Bone marrow (tissue), 2 donors: ENCODE results near the gene SART1.
"Not testable (repeated sequence)": the region's sequence is repeated elsewhere in the genome, so short reads cannot be mapped to it uniquely, and the experiment has no call there.

Experiments
- DNase-seq, 2 donors: peaks; one replicate each; lab custom pipeline; 2025; lab: John Stamatoyannopoulos, UW

Gene SART1

DNA sequence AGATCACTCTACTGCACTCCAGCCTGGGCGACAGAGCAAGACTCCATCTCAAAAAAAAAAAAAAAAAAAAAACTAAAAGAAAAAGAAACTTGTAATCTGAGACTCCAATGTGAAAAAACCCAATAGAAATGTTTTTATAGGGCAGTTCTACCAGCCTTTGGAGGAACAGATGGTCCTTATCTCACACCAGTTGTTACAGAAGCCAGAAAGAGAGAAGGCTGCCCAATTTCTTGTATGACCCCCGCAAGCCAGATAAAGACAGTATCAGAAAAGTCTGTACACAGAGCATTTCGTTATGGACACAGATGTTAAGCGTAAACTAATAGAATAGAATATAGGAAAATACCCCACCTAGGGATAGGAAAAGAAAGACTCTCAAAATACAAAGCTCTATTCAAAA lies 27.5 kb upstream of the SART1 start:
- DNase-seq, result no peak

DNA sequence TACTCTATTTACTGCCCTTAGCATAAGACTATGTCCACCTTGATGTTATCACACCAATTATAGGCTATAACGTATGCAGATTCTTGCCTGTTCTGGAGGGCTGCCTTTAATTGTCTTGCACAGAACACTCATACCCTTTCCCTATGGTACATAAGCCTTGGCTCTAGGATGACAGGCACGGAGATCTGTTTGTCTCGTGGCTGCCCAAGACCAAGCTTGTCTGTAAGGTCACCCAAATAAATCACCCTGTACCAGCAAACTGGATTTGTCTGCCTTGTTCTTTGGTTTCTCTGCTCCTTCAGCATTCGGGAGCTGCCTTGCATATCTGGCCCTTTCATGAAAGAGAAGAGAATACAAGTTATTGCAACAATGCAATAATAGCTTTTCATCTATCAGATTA lies 23.8 kb upstream of the SART1 start:
- no peak for DNase-seq

DNA sequence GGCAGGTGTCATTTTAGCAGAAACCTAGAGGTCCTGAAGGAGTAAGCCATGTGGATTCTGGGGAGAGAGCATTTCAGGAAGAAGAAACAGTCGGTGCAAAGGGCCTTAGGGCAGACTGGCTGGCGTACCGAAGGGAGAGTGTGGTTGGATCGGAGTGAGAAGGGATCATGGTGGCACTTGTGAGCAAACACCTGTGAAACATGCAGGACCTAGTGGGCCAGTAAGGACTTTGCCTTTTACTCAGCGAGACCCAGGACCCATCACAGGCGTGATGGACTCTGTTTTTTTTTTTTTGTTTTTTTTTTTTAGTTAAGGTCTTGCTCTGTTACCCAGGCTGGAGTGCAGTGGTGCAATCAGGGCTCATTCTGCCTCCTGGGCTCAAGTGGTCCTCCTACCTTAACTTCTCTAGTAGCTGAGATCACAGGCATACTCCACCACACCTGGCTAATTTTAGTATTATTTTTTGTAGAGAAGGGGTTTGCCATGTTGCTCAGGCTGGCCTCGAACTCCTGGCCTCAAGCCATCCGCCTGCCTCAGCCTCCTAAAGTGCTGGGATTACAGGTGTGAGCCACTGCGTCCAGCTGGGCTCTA lies 19.7 kb upstream of the SART1 start:
- DNase-seq, result no peak

DNA sequence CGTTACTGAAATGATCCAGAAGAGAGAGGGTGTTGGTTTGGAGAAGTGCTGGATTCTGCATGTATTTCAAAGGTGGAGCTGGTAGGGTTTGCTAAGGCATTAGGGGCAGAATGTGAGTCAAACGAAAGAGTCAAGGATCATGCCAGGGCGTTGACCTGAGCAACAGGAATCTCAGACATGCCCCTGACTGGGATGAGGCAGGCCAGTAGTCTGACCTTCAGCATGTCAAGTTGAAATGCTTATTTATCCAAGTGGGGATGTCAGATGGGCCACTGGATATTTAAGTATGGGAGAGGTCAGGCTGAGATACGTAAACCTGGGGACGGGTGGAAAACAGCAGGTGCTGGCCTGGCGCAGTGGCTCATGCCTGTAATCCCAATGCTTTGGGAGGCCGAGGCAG lies 19.0 kb upstream of the SART1 start:
- no peak for DNase-seq

DNA sequence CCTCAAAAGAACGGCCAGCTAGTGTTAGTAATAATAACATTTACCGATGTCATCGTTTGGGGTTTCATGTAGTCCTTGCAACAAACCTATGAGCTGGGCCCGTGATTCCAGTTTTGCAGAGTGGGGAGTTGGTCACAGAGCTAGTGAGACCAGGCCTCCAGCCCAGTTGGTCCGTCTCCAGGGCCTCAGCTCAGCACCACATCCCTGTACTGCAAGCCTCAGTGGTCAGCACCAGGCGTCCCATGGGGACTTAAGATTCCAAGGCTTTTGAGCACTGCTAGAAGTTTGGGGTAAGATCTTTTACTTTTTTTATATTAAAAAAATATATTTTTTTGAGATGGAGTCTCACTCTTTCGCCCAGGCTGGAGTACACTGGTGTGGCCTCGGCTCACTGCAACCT lies 17.3 kb upstream of the SART1 start:
- DNase-seq, result no peak

DNA sequence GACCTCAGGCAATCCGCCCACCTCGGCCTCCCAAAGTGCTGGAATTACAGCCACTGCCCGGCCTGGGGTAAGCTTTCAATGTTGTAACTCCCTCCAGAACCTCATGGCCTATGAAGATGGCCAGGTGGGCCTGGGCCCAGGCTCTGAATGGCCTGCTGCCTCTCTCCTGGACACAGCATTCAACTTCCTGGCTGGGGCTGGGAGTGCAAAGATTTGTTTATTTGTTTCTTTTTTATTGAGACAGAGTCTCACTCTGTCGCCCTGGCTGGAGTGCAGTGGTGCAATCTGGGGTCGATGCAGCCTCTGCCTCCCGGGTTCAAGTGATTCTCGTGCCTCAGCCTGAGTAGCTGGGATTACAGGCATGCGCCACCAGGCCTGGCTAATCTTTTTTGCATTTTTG lies 16.8 kb upstream of the SART1 start:
- DNase-seq, result no peak

DNA sequence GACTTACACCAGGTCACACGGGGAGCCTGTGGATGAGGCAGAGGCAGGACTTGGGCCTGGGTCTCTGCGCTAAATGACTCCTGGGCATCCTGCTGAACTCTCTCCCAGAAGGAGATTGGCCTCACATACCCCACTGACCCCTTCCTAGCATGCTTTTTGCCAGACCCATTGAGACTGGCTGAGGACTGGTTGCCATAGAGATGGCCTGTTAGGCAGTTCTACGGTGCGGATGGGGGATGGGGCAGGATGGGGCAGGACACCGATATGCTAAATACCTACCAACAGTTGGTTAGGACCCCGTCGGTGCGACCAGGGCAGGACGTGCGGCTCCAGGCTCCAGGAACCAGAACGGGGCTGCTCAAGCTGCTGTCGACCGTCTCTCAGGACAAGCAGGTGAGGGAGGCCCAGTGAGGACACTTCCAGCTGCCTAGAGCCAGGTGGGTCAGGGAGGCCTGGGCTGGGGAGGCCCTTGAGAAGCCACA lies 16.1 kb upstream of the SART1 start, which contains the start of gene TSGA10IP:
TSGA10IP (plus strand) TSS at position 51 of the 482 bp plus-strand sequence; CDS start at position 247, 196 bp downstream.
- DNase-seq, result no peak

DNA sequence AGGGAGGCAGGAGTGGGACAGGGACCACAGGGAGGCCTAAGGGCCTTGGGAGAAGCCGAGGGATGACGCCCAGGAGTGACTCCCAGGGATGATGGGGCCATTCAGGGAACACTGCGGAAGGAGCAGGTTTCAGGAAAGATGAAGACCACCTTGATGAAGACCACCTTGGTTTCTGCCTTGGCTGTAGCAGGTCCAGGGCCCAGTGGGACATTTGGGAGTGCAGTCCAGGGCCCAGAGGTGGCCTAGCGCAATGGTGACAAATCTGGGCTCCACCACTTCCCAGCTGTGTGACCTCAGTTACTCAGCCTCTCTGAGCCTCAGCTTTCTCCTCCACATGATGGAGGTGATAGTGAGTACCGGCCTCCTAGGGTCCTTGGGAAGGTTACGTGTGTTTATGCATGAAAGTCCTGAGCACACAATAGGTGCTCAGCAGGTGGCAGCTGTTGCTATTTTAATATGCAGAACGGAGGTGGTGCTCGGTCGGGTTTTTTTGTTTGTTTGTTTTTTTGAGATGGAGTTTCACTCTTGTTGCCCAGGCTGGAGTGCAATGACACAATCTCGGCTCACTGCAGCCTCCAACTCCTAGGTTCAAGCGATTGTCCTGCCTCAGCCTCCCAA lies 15.5 kb upstream of the SART1 start:
- no peak for DNase-seq

DNA sequence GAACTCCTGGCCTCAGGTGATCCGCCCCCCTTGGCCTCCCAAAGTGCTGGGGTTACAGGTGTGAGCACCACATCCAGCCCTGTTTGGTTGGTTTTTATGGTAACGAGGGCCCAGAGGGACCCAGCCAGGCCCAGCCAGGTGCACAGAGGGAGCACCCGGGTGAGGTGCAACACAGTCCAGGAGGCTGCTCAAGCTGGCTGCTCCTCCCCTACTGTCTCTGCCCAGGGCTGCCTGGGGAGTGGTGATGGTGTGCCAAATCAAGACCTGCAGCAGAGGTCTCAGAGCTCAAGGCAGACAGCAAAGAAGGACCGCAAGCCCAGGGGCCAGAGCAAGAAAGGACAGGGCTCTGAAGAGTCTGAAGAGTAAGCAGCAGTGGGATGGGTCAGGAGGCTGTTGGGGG lies 14.9 kb upstream of the SART1 start:
- no peak for DNase-seq

DNA sequence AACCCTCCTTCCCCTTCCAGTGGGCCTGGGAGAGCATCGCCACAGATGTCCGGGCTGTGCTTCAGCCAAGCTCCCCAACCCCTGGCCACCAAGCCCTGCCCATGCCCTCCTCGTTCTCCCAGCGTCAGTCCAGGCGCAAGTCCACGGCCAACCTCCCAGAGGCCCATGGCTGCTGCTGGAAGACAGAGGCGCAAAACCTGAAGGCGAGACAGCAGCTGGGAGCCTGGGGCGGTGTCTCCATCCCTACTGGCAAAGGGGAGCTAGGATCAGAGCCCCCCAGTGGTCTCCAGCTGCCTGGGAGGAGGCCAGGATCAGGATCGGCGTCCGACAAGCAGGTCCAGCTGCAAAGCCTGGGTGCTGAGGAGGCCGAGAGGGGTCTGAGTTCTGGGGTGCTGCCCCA lies 14.4 kb upstream of the SART1 start:
- DNase-seq, result no peak

DNA sequence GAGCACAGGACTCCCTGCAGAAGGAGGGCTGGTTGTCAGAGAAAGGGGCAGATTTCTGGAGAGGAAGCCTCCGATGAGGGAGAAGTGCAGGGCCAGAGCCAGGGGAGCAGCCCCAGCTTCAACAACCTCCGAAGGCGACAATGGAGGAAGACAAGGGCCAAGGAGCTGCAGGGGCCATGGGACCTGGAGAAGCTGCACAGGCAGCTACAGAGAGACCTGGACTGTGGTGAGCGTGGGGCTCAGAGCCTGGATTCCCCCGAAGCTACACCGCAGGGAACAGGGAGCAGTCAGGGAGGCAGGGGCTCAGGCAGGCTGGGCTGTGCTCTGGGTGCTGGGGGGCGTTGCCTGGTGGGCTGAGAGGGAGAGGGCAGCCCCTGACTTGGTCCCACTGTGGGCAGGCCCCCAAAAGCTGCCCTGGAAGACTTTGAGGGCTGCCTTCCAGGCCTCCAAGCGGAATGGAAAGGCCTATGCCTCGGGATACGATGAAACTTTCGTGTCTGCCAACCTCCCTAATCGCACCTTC lies 13.9 kb upstream of the SART1 start:
- no peak for DNase-seq

DNA sequence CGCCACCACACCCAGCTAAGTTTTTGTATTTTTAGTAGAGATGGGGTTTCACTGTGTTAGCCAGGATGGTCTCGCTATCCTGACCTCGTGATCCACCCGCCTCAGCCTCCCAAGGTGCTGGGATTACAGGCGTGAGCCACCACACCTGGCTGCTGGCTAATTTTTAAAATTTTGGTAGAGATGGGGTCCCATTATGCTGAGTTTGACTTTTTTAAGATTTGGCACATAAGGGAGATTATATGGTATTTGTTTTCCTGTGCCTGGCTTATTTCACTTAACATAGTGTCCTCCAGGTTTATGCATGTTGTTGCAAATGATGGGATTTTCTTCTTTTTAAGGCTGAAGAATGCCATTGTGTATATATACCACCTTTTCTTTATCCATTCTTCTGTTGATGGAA lies 10.8 kb upstream of the SART1 start:
- DNase-seq, result not testable (repeated sequence)

DNA sequence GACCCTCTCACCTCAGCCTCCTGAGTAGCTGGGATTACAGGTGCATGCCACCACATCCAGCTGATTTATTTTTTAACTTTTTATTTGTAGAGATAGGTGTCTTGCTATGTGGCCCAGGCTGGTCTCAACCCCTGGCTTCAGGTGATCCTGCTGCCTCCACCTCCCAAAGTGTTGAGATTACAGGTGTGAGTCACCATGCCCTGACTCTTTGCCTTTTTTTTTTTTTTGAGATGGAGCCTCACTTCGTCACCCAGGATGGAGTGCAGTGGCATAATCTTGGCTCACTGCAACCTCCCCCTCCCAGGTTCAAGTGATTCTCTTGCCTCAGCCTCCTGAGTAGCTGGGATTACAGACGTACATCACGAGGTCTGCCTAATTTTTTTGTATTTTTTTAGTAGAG lies 9.9 kb upstream of the SART1 start:
- not testable (repeated sequence) for DNase-seq

DNA sequence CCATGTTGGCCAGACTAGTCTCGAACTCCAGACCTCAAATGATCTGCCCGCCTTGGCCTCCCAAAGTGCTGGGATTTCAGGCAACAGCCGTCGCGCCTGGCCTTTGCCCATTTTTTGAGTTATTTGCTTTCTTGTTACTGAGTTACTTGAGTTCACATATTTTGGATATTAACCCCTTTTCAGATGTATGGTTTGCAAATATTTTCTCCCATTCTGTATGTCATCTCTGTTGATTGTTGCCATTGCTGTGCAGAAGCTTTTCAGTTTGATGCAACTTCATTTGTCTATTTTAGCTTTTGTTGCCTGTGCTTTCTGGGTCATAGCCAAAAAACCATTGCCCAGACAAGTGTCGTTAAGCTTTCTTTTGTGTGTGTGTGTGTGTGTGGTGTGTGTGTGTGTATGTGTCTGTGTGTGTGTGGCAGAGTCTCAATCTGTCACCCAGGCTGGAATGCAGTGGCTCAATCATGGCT lies 9.4 kb upstream of the SART1 start:
- DNase-seq, result no peak

DNA sequence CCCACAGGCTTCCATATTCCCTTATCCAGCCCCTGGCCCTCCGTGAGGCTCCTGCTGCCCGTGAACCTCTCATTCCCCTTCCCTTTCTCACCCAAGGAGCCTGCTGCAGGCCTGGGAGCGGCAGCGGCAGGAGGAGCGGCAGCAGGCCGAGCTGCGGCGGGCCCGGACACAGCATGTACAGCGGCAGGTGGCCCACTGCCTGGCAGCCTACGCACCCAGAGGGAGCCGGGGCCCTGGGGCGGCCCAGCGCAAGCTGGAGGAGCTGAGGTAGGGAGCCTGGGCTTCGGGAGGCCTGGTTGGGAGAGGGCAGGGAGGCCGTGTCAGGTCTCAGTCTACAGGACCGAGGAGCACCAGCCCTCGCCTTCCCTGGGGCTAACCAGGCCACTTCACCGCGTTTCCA lies 8.1 kb upstream of the SART1 start:
- DNase-seq, result no peak

DNA sequence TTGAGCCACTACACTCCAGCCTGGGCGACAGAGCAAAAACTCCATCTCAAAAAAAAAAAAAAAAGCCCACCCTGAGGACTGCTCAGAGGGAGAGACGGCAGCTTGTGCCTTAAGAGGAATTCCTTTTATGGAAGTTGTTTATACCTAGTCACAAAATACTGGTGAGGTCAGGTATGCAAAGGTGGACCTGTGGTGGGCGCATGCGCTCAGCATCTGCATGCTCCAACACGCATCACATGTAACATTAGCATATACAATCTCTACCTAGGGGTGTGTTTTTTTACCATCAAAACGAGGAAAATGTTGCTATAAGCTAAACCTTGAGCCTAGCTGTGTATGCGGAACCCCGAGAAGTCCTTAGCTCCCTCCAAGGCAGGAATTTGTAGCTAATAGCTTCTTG lies 6.8 kb upstream of the SART1 start:
- DNase-seq, result no peak

DNA sequence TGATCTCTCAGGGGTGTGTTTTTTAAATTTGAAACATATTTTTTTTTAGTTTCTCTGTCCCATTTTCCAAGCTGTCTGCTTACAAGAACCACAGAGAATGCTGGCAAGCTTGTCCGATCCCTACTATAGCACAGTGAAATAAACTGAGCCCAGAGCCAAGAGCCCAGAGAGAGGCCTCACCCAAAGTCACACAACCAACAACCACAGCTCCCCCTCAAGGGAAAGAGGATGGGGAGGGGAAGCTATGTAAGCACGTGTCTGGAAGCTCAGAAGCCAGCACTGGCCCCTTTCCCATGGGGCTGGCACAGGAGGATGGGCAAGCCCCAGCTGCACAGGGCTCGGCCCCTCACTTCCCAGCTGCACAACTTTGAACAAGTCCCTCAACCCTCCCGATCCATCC lies 3.2 kb upstream of the SART1 start:
- no peak for DNase-seq

DNA sequence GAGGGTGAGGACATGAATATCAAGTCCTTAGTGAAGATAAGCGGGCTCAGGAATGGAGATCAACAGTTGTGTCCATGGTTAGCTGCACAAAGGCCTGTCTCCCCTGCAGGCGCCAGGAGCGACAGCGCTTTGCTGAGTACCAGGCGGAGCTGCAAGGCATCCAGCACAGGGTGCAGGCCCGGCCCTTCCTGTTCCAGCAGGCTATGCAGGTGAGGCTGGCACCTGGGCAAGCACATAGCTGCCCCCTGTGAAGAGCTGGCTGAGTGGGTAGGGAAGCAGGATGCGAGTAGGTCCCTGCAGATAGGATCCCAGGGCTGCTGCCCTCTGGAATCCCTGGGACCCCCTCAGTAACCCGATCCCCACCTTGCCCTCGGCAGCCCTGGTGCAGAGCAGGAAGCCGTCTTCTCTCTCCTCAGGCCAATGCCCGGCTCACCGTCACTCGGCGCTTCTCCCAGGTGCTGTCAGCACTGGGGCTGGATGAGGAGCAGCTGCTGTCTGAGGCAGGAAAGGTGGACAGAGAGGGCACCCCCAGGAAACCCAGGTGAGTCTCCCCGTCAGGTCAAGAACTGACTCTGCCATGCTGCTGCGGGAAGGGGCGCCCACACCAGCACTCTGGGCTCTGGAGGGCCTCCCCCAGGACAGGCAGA lies 2.6 kb upstream of the SART1 start:
- DNase-seq, result no peak

DNA sequence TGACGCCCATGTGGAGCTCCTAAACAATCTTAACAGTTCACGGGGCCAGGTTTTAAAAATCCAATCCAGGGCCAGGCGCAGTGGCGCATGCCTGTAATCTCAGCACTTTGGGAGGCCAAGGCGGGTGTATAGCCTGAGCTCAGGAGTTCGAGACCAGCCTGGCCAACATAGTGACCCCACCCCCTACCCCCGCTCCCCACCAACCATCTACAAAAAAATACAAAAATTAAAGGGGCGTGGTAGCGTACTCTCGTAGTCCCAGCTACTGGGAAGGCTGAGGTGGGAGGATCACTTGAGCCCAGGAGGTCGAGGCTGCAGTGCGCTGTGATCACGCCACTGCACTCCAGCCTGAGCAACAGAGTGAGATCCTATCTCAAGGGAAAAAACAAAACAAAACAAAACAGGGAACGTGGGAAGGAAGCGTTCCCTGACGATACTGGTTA lies 689 bp upstream of the SART1 start:
- no peak for DNase-seq

DNA sequence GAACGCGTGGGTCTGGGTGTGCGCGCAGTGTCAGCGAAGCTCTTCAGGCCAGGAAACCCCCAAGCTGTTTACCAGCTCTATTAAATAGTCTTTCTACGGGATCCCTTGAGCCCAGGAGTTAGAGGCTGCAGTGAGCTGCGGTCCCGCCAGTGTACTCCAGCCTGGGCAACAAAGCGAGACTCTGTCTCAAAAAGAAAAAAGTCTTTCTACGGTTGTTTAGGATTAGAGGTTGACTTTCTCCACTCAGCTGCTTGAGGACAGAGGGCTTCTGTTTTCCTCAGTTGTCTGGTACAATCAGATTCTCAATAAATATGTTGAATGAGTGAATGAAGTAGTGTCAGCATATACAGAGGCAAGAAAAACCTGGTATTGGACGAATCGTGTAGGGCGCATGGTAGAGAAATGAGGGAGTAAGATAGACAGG lies 619 bp downstream of the SART1 start:
- peak in 1 of 2 donors; percentile 37 for DNase-seq

DNA sequence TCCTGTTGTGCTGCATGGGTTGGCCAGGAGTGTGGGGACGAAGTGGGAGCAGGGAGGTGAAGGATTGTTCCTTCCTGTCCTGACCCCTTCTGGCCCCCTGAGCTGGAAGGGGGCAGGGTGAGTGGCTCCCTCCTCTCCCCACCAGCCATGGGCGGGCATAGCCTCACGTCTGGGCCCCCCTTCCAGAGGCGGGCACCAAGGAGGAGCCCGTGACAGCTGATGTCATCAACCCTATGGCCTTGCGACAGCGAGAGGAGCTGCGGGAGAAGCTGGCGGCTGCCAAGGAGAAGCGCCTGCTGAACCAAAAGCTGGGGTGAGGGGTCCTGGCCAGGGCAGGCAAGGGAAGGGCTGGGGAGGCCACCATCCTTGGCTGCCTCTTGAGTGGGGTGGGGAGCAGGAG lies 3.4 kb downstream of the SART1 start:
- DNase-seq, result no peak

DNA sequence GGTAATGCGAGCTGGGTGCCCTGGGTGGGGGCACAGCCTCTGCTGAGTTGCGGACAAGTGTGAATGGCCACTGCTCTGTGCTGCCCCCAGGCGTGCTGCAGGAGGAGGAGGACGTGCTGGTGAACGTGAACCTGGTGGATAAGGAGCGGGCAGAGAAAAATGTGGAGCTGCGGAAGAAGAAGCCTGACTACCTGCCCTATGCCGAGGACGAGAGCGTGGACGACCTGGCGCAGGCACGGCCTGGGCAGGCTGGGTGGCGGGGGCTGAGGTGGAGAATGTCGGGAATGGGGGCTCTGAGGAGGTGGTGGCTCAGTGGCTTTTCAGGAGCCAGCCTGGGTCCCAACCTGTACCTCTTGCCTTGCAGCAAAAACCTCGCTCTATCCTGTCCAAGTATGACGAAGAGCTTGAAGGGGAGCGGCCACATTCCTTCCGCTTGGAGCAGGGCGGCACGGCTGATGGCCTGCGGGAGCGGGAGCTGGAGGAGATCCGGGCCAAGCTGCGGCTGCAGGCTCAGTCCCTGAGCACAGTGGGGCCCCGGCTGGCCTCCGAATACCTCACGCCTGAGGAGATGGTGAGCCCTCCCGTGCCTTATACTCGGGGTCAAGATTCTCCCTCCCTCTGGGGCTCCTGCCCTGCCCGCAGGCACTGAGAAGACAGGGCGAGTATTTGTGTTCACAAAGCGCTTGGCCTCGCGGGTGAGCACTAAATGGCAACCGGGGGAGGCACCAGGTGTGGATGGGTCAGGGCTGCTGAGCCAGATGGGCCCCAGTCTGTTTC lies 4.6 kb downstream of the SART1 start:
- no peak for DNase-seq
